Head of caudate nucleus (tissue), 42 donors: Measurements from ENCODE around the gene ZNF648.
"Not testable (repeated sequence)": the region's sequence is repeated elsewhere in the genome, so short reads cannot be mapped to it uniquely, and the experiment has no call there.

Source experiments
- DNase-seq, 42 donors: peaks; one replicate each; pipeline versions ENCODE4 v3.0.0 to v3.0.0-alpha.2; 2020 to 2021; ENCODE audit warnings: mixed read lengths in 7 of 42
- intact Hi-C: fragments of 100-400 bp; cut with DNase I; formaldehyde crosslinking; loops from one replicate; pipeline ENCODE4 v1.15.0; 2022

The ZNF648 gene, protein sequence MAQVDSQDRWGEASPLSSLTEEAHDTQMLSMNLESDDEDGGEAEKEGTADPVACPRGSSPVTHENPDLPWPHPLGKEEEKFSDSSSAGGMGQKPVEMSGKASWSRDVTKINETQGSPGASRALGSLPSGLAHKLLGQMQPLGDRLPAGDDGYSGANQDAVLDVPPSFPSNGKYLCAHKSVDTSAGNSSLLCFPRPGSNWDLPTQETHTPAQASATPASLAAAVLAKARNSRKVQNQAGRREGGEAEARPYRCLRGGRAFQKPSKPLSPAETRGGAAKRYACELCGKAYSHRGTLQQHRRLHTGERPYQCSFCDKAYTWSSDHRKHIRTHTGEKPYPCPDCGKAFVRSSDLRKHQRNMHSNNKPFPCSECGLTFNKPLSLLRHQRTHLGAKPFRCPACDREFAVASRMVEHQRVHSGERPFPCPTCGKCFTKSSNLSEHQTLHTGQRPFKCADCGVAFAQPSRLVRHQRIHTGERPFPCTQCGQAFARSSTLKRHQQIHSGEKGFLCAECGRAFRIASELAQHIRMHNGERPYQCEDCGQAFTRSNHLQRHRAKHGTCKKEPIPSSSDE

DNA sequence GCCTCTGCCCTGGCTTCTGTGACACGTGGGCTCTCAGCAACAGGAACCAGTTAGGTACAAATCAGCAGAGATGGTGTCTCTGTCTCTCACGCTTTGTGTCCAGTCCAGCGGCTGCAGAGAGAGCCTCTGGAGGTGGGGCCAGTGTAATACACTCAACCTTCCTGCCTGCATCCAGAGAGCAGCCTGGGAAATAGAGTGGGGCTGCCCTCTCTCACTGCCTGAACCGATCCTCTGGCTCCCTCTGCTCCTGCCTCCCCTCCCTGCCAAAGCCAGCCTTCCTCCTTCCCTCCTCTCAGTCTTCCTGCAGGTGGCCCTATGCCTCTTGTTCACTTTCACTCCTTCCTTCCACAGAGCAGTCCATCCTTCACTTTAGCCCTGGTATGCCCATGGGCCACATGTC lies at the start of gene ZNF648:
ZNF648 (minus strand) TSS at position 119 of the 400 bp plus-strand sequence. CDS start 3,702 bp downstream, outside the sequence.
- intact Hi-C loops: no loop called here
- DNase-seq: no peak

- peak in 1 of 42 donors; percentile 22 for DNase-seq
- intact Hi-C loops: no loop called here
These were observed 49.1 kb upstream of the ZNF648 start for GRCh38 chr1:182110635-182111034.

- peak in 1 of 42 donors; percentile 27 for DNase-seq
- intact Hi-C loops: no loop called here
These were observed 48.3 kb upstream of the ZNF648 start for GRCh38 chr1:182109771-182110170.

DNA sequence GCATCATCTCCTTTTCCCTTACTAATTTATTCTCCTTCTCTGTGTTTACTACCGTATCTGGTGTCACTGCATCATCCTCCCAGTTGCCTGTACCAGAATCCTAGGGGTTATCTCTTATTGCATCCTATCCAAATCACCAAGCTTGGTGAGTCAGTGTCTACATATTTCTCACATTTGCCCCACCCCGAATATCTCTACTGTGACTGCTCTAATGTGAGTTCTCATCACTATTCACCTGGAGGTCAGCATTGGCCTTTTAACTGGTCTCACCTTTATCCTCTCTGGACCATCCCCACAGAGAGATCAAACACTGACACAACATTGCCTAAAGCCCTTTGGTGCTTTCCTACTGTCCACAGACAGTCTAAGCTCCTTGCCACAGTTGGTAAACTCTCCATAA lies 45.7 kb upstream of the ZNF648 start:
- DNase-seq: peak in 1 of 42 donors; percentile 7
- intact Hi-C loops: no loop called here

DNA sequence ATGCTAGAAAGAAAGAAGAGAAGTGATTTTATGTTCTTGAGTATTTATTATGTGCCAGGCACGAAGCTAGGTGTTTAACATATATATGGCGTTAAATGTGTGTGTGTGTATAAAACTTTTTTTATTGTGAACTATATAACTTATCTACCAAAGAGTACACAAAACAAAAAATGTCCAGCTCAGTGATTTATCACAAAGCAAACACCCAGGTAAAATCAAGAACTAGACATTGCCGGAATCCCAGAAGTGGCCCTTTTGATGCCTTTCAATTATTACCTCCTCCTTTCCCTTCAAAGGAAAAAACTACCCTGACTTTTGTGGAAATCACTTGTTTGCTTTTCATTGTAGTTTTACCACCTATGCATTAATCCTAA lies 40.5 kb upstream of the ZNF648 start:
- no peak for DNase-seq
- intact Hi-C loops: no loop called here

- no peak for DNase-seq
- intact Hi-C loops: no loop called here
These were observed 40.0 kb upstream of the ZNF648 start for GRCh38 chr1:182101415-182102042.

DNA sequence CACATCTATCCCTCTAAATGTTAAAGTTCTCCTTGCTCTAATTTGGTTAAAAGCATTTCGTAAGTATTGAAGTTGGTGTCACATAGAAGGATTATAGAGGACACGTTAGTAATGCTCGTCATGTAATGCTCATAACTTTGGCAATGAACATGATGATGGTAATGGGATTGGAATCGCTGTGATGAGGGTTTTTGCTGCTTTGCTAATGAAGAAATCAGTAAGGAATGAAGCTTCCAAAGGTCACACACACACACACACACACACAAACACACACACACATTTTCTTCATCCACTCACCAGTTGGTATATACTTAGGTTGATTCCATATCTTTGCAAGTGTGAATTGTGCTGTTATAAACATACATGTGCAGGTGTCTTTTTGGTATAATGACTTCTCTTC lies 36.8 kb upstream of the ZNF648 start:
- no peak for DNase-seq
- intact Hi-C loops: no loop called here

DNA sequence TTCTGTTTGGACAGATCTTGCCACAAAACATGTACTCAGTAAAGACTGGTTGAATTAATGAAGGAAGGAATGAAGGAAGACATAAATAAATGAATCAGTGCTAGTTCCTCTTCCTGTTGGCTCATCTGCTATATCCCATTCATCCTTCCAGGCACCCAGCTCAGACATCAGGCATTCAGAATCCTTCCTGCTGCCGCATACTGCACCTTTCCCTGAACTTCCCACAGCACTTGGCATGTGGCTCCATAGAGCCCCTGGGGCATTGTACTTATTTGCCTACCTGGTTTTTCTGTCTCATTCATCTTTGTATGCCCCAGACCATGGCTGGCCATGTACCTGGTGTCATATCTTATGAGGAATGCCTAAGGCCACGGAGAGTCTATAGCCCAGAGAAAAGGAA lies 34.4 kb upstream of the ZNF648 start:
- intact Hi-C loops: no loop called here
- no peak for DNase-seq

GRCh38 chr1:182094514-182095005 lies 33.0 kb upstream of the ZNF648 start:
- intact Hi-C loops: not testable (repeated sequence)
- DNase-seq: peak in 1 of 42 donors; percentile 13

GRCh38 chr1:182093781-182094180 lies 32.3 kb upstream of the ZNF648 start:
- intact Hi-C loops: no loop called here
- peak in 1 of 42 donors; percentile 15 for DNase-seq

DNA sequence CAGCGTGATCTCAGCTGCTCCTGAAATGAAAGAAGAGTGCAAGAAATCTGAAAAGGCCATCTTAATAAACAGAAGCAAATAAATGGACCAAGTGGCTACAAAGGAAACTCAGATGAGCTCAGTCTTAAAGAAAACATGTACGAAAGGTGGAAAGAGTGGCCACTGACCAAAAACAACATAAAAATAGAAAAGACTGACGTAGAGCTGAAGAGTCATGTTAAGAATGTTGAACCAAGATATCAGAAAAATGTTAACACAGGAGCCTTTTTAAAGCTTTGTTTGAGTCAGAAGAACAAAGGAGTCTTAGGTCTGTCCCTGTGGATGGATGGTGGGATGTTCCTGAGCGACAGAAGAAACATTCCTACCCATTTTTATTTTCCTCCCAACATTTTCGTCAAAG lies 30.8 kb upstream of the ZNF648 start:
- no peak for DNase-seq
- intact Hi-C loops: no loop called here

GRCh38 chr1:182091083-182091482 lies 29.6 kb upstream of the ZNF648 start:
- intact Hi-C loops: no loop called here
- DNase-seq: peak in 3 of 42 donors; percentile 32 to 50 (median 35)

DNA sequence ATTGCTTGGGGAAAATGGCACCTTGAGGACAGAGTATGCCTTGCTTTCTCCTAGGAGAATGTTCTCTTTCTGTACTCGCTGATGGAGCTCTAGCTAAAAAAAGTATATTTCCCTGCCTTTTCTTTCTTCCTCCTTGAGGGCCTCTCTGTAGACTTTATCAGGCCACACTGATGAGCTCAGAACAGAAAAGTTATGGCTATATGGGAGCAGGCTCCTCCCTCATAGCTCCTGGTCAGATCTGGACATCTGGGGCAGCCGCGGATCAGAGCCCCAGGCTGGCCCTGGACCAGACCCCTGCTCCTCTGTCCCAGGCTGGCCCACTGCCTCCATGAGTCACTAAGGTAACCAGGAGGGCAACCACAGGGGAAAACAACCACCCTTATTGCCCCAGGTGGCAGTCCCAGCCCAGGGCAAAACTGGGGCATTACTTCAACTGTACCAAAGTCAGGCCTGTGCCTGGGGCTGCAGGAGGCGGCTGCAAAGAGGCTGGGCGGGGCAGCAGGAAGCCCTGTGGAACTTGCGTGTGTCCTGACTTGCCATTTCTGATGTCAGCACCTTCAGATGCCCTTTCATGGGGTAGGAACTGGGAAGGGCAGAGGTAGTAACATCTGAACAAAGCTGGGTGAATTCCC lies 26.3 kb upstream of the ZNF648 start:
- no peak for DNase-seq
- intact Hi-C loops: loop anchor here (2.0 to 10.0 kb wide), 3 partner anchors 309 to 613 kb away; no protein-coding TSS in a partner anchor

GRCh38 chr1:182087304-182087703 lies 25.8 kb upstream of the ZNF648 start:
- DNase-seq: no peak

DNA sequence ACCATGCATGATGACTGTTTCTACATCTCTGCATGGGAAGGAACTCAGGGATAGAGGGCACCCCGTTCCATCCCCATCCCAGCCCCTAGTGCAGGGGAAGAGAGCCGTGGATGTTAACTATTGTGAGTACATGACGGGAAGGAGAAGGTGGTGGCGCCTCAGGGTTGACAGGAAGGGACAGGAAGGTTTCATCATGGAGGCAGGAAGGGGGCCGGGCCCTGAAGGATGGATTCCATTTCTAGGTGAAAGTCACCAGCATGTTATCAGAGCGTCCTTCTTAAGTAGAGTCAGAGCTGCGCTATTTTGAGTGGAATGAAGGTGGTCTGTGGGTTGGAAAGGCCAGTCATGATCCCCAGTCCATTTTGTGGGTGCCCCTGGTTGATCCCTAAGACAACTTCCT lies 25.1 kb upstream of the ZNF648 start:
- intact Hi-C loops: loop anchor here (2.0 to 10.0 kb wide), 3 partner anchors 310 to 612 kb away; no protein-coding TSS in a partner anchor
- peak in 1 of 42 donors; percentile 18 for DNase-seq

More at GRCh38 chr1:182087304-182087703, 25.8 kb upstream of the ZNF648 start:
- intact Hi-C loops: loop anchor here (2.0 to 10.0 kb wide), 3 partner anchors 309 to 613 kb away; no protein-coding TSS in a partner anchor

- peak in 1 of 42 donors; percentile 25 for DNase-seq
- intact Hi-C loops: loop anchor here (2.0 to 10.0 kb wide), 3 partner anchors 311 to 611 kb away; no protein-coding TSS in a partner anchor
These were observed 24.6 kb upstream of the ZNF648 start for GRCh38 chr1:182086136-182086535.

GRCh38 chr1:182085726-182086125 lies 24.2 kb upstream of the ZNF648 start:
- peak in 1 of 42 donors; percentile 30 for DNase-seq
- intact Hi-C loops: loop anchor here (2.0 to 10.0 kb wide), 4 partner anchors 57 to 611 kb away; no protein-coding TSS in a partner anchor

DNA sequence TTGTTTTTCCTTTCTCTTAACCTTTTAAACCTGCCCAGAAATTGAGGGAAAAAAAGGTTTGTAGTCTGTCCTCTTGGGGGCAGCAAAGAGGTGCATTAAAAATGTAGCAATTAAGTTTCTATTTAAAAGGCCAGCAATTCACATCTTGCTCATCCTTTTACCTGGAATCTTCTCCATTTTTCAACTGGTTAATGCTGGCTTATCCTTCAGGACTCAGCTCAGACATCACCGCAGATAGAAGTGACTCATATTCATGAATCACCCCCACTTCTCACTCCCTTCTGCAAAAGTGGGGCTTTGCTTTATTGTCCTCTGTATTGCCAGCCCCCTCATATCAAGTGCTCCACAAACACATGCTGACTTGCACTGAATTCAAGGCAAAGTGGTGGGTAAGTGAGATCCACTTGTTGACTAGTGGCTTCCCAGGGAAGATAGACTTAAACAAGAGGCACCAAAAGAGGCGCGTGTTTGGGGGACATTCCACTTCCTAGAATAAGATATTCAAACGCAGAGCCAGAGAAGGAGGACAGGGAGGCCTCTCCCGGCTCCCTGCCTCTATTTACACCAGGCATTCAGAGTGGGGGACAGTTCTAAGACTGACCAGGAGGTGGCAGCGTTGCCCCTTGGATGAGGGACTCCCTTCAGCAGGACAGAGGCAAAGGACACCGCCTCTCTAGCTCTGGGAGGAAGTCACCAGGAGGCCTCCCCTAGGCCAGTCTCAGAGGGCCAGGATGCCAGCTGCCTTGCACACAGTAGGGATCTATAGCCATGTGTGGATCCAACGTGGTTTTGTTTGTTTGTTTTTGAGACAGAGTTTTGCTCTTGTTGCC lies 23.2 kb upstream of the ZNF648 start:
- intact Hi-C loops: loop anchor here (2.0 to 10.0 kb wide), 3 partner anchors 58 to 610 kb away; no protein-coding TSS in a partner anchor
- peak; percentile 64 to 97 (median 91) for DNase-seq
